ENCODE data around the gene LAT. TPM values are rescaled to one million over a fixed set of nuclear protein-coding genes. Genes with fewer than 3 reads are reported as not detected.

LAT gene
- total RNA-seq, 1 experiment from 2014 or later = 4.3 TPM

DNA sequence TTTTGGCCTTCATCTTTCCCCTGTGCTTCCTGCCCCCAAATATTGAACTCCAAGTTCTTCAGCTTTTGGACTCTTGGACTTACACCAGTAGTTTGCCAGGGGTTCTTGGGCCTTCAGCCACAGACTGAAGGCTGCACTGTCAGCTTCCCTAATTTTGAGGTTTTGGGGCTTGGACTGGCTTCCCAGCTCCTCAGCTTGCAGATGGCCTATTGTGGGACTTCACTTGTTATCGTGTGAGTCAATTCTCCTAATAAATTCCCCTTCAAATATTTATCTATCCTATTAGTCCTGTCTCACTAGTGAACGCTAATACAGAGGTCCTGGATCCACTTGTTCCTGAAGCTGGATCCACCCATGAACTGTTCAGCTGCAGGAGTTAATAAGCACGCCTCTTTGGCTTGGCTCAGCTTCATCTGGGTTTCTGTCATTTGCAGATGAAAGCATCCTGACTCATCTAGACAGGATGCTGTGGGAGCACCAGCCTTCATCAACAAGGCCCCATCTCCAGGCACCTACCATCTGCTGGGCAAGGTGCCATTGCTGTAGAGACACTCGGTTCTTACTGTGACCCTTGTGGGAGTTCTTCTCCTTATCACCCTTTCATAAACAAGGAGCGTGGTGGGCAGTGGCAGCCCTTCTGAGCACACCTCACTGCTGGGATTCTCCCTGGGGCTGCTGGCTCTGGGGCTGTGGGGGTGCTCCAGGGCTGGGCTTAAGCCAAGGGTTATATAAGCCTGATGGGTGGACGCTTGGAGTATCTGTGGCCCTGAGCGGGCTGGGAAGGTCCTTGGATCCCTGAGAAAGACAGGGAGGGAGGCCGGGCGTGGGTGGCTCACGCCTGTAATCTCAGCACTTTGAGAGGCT is 23.1 kb downstream of the LAT start:
- no peak overlapping the region for H3K18ac ChIP-seq (ENCODE audit: insufficient read length, low read depth, low read length)
- H4K5ac ChIP-seq (ENCODE audit: insufficient read length, low read depth, low read length) = no peak overlapping the region
- H3K9ac ChIP-seq (ENCODE audit: extremely low read depth, insufficient read length, low read length) = no peak overlapping the region
- no peak overlapping the region for H3K4me2 ChIP-seq (ENCODE audit: insufficient read depth, insufficient read length, low read length)
- no peak overlapping the region for H3K27ac ChIP-seq (ENCODE audit: insufficient read length, low read depth, low read length)
- no peaks in the 10 kb centered on the region for H3K79me1 ChIP-seq (ENCODE audit: insufficient read depth, low read depth, low read length, poor library complexity, severe bottlenecking)
- no peaks in the 10 kb centered on the region for H3K9me3 ChIP-seq (ENCODE audit: control insufficient read depth, low read depth, low read length)
- Mint-ChIP-seq H3K27me3 (ENCODE audit: low read depth) (peaks cover 9% of the 10 kb centered on the region), H3K9me3 (no peaks in the 10 kb centered on the region), H3K36me3 (ENCODE audit: insufficient read depth in 1 of 3, low read depth in 3 of 3) (no peaks in the 10 kb centered on the region), H3K27ac (no peak overlapping the region), H3K4me3 (no peak overlapping the region), H3K4me1 (peaks cover 3 to 6% of the 10 kb centered on the region in 2 experiments; a peak in 1 of 4 replicates)
- H3K56ac ChIP-seq (ENCODE audit: insufficient read length, low read depth, low read length) = no peak overlapping the region
- H2AFZ ChIP-seq (ENCODE audit: low read length) = no peak overlapping the region
- no peaks in the 10 kb centered on the region for H4K20me1 ChIP-seq (ENCODE audit: control insufficient read depth, insufficient read depth, insufficient read length)
- no peak overlapping the region for H2BK20ac ChIP-seq (ENCODE audit: low read depth, low read length, poor library complexity, severe bottlenecking)
- no peak overlapping the region for H2BK5ac ChIP-seq (ENCODE audit: insufficient read length, low read length)
- H2AK5ac ChIP-seq (ENCODE audit: insufficient read length, low read length) = no peak overlapping the region
- no peak for DNase-seq
- no peak overlapping the region for H2BK12ac ChIP-seq (ENCODE audit: insufficient read length, low read depth, low read length)
- H4K8ac ChIP-seq (replicated peaks; ENCODE audit: insufficient read length, low read depth, low read length) = no peak overlapping the region
- no peak overlapping the region for H3K14ac ChIP-seq (ENCODE audit: insufficient read depth, low read length)
- no peaks in the 10 kb centered on the region for H3K27me3 ChIP-seq (ENCODE audit: insufficient read depth, low read length)
- no CpG with 5 or more reads among the region's 10 CpGs for WGBS (ENCODE audit: extremely low coverage, insufficient read length, low lambda C conversion rate)
- no peak overlapping the region for H4K91ac ChIP-seq (ENCODE audit: insufficient read length, low read depth, low read length)
- no peaks in the 10 kb centered on the region for H3K23me2 ChIP-seq (ENCODE audit: insufficient read length, low read depth, low read length, poor library complexity, severe bottlenecking)
- no peaks in the 10 kb centered on the region for H3K4me1 ChIP-seq (ENCODE audit: insufficient read depth, low read length)
- no peak overlapping the region for H3K4ac ChIP-seq (ENCODE audit: low read depth, low read length)
- no peak overlapping the region for H3T11ph ChIP-seq (ENCODE audit: low read length)
- no peaks in the 10 kb centered on the region for H3K79me2 ChIP-seq (ENCODE audit: insufficient read depth, low read length)
- TF ChIP-seq, protein P1, sequence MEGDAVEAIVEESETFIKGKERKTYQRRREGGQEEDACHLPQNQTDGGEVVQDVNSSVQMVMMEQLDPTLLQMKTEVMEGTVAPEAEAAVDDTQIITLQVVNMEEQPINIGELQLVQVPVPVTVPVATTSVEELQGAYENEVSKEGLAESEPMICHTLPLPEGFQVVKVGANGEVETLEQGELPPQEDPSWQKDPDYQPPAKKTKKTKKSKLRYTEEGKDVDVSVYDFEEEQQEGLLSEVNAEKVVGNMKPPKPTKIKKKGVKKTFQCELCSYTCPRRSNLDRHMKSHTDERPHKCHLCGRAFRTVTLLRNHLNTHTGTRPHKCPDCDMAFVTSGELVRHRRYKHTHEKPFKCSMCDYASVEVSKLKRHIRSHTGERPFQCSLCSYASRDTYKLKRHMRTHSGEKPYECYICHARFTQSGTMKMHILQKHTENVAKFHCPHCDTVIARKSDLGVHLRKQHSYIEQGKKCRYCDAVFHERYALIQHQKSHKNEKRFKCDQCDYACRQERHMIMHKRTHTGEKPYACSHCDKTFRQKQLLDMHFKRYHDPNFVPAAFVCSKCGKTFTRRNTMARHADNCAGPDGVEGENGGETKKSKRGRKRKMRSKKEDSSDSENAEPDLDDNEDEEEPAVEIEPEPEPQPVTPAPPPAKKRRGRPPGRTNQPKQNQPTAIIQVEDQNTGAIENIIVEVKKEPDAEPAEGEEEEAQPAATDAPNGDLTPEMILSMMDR (conservative IDR thresholded peaks at IDR 0.05) = no peak
- H2BK120ac ChIP-seq (ENCODE audit: low read depth, low read length, poor library complexity, severe bottlenecking) = no peak overlapping the region
- H2BK15ac ChIP-seq (ENCODE audit: low read depth, low read length) = no peak overlapping the region
- no peak overlapping the region for H3K23ac ChIP-seq (ENCODE audit: insufficient read length, low read depth, low read length)
